Umbilical cord (tissue), 2 donors: Measurements from ENCODE around the gene PARD3. TPM values are rescaled to one million over a fixed set of nuclear protein-coding genes. Genes with fewer than 3 reads are reported as not detected.
A peak's percentile ranks its signal among the peaks of the same experiment; 100 is the strongest.

Experiments
- DNase-seq: peaks from one replicate; pipeline ENCODE4 v3.0.0-alpha.2; 2015; ENCODE audit warnings: low spot score
- total RNA-seq: library from RNA; depleted of rRNA; stranded (reverse); fragments of >200 nt; gene quantifications from one replicate; pipeline ENCODE4 v1.2.3, GENCODE V29; 2014; ENCODE audit warnings: low replicate concordance; ENCODE audit not compliant: insufficient read depth

Gene PARD3
- total RNA-seq, 1 donor from 2014 or later: 27.0 TPM

DNA sequence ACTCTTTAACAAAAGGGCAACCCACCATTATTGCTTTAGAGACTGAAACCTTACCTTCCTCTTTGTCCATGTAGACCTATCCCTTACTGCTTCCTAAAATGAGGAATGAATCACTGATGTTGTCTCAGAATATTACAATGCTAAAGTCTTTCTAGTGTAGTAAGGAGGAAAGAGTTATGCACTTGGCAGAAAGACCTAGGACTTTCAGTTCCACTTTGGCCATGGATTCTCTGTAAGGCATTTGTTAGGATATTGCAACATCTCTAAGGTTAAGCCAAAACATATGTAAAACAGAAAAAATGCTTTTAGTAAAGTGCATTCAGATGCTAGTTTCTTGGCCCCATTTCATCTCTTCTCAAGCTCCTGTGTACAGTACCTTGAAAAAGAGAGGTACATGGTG lies 230.9 kb downstream of the PARD3 start:
- peak; percentile 74 for DNase-seq

DNA sequence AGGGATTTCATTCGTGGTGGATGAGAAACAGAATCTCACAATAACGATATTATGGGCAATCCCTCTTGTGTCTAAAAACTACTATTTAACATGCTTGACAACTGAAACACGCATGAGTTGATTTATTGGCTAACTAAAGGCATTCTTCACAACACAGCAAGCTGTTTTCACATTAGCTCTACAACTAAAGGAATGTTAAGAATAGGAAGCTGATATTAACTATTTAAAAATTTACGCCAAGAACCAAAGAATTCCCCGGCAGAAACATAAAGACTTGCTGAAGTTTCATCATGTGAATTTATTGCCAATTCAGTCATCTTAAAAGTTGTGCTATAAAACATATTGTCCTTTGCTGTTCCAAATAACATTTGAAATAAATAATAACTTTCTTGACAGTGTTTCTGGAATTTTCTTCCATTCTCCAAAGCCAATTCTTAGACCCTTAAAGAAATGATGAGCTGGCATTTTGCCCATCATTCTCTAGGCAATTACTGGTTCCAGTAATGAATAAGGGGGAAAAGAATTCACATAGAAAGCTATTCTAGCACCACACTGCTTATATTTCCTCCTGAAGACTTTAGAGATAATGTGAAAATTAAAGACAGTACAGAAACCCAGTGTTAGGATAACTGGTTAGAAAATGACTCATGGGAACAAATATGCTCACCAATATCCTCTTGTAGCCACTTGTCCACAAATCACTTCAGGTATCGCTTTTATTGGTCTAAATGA lies 233.1 kb downstream of the PARD3 start:
- DNase-seq: peak; percentile 39

- no peak for DNase-seq
These were observed 234.5 kb downstream of the PARD3 start for GRCh38 chr10:34580643-34581042.

DNA sequence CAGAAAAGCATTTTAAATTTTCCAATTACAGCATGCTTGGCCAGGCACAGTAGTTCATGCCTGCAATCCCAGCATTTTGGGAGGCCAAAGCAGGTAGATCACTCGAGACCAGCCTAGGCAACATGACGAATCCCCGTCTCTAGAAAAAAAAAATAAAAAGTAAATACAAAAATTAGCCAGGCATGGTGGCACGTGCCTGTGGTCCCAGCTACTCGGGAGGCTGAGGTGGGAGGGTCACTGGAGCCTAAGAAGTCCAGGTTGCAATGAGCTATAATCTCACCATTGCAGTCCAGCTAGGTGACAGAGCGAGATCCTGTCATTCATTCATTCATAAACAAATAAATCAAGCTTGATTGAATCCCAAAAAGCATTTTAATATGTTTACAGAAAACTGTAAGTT lies 234.9 kb downstream of the PARD3 start:
- DNase-seq: no peak

DNA sequence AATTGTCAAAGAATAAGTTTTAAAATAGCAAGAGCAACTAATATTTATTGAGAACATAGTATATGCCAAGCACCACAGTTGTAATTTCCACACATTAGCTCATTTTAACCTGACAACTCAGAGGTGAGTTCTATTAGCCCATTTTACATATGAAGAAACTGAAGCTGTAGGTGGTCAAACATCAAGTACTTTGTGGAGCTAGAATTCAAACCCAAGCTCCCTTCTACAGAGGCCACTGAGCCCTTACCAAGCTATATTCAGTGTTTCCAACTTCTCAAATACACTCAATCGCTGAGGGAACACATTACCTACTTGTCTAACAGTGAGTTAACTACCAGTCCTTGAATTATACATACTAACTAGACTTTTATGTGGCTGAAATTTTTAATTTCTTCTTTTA lies 236.6 kb downstream of the PARD3 start:
- no peak for DNase-seq

- DNase-seq: peak; percentile 32
These were observed 238.3 kb downstream of the PARD3 start for GRCh38 chr10:34576797-34577196.

DNA sequence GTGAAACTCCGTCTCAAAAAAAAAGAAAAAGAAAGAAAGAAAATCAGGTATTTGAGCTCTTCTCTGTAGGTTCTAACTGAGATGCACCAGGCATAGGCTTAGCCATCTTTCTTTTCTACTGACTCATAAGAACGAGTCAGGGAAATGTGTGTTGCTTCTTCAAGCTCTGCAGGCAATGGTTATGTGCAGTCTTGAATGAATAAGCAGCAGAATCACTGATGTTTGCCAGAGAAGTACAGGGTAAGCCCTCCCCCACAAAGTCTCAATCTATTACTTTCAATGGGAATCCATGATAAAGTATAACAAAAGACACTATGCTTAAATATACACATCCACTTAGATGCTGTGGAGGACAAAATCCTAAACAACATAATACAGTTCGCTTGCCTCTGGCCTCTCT lies 239.2 kb downstream of the PARD3 start:
- DNase-seq: peak; percentile 23

DNA sequence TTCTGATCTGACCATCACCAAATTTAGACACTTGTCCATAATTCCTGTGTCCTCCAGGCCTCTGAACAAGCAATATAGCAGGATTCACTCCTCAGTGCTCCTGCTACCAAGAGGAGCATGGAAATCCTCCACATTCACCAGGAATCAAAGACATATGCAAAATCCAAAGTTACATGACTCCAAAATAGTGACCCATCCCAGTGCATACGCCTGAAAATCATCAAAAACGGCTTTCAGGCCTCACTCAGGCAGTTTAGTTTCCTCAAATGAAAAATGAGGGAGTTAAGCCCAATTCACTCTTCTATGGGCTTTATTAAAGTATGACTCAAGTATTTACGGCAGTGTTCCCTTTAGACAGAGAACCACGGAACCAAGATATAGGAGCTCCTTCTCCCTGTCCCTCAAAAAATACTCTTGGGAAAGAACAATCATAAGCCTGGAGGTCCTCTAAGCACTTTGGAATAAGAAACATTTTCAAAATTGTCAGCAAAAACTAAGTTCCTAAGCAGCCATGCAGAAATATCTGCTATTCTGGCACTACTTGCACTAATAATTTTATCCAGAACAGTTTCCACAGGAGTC lies 240.7 kb downstream of the PARD3 start:
- peak; percentile 19 for DNase-seq

- no peak for DNase-seq
These were observed 244.2 kb downstream of the PARD3 start for GRCh38 chr10:34570887-34571286.

- no peak for DNase-seq
These were observed 247.3 kb downstream of the PARD3 start for GRCh38 chr10:34567659-34568253.

- DNase-seq: no peak
These were observed 249.2 kb downstream of the PARD3 start for GRCh38 chr10:34565934-34566333.

- no peak for DNase-seq
These were observed 257.0 kb downstream of the PARD3 start for GRCh38 chr10:34558093-34558583.

DNA sequence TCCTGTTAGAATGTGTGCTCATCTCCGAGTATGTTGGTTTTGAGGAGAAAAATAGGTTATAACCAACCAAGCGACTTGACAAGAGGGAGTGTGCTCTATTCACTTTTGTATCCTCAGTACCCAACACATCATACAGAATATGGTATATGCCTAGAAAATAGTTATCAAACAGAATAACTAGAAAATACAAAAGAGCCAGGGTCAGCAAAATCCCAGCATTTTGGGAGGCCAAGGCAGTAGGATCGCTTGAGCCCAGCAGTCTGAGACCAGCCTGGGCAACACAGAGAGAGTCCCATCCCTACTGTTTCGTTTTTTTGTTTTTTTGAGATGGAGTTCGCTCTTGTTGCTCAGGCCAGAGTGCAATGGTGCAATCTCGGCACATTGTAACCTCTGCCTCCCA lies 257.9 kb downstream of the PARD3 start:
- DNase-seq: no peak

- DNase-seq: no peak
These were observed 259.4 kb downstream of the PARD3 start for GRCh38 chr10:34555653-34556052.

DNA sequence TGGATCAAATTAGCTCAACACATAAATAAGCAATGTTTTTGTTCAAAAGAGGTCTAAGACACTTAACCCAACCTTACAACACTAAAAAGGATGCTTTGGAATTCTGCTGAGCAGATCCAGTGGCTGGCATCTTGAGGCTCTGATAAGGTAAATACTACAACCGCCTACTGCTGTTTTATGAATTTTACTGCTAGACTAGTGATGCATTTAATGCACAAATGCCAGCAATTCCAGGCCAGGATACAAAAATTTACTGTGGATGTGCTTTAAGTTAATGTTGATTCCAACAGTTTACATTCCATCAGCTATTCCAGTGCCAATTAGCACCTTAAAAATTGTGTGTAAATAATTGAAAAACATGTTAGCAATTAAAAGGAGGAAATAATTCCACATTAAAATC lies 261.3 kb downstream of the PARD3 start:
- DNase-seq: peak; percentile 43

DNA sequence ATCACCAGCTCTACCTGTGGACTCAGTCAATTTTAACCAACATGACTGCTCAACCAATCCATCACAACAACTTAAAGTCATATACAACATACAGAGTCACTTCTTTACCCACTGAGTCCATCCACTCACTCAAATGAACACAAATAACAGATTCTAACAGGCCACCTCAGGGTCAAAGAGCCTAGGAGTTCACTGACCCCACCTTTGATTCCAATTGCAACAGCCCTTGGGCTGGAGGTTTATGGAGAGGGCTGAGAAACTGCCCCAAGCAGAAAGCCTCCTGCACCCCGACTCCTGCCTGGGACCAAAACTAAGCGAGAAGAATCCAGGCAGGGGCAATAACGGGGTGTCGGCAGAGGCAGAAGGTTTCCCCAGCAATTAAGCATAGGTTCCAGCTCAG lies 263.8 kb downstream of the PARD3 start:
- DNase-seq: no peak

DNA sequence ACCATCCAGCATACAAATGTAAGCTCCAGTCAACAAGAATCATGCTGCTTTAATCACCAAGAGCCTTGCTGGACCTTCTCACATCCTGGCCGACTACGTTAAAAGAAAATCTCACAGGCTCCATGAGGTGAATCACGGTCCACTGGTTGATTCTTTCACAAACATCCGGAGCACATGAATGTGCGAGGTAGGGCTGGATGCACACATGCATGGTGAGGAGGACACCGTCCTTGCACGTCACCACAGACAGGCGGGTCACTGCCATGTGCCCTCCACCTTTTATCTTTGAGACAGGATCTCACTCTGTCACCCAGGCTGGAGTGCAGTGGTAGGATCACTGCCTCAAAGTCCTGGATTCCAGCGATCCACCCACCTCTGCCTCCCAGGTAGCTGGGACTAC lies 265.1 kb downstream of the PARD3 start:
- DNase-seq: no peak

GRCh38 chr10:34549001-34549400 lies 266.1 kb downstream of the PARD3 start:
- DNase-seq: no peak

- DNase-seq: no peak
These were observed 266.6 kb downstream of the PARD3 start for GRCh38 chr10:34548466-34548865.

GRCh38 chr10:34547695-34548094 lies 267.4 kb downstream of the PARD3 start:
- no peak for DNase-seq

DNA sequence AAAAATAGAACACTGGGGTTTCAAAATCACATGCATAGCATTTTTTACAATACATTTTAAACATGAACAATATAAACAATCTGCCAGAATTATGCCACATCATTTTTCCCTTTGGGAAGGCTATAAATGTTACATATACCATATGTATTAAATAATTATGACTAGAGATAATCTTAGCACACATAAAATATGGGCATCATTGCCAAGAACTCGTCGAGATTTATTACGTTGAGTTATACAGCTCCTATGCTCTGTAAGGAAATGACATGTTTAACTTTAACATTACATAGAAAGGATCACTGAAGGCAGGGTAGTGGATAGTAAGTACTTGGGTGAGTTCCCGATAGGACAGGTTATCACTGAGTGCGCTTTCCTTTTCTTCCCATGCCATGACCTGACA lies 267.8 kb downstream of the PARD3 start:
- peak; percentile 70 for DNase-seq

GRCh38 chr10:34544400-34544799 lies 270.7 kb downstream of the PARD3 start:
- DNase-seq: no peak

- no peak for DNase-seq
These were observed 271.4 kb downstream of the PARD3 start for GRCh38 chr10:34543716-34544115.
